ENCODE data around the gene PYROXD2.
"Not testable (repeated sequence)": the region's sequence is repeated elsewhere in the genome, so short reads cannot be mapped to it uniquely, and the experiment has no call there.

Gene PYROXD2

GRCh38 chr10:98354491-98354890 is 60.5 kb downstream of the PYROXD2 start:
- DNase-seq: no peak
- in situ Hi-C loops (cut with HindIII; ENCODE audit: low pct_ligation_motif_present, low pct_unique_long_range_greater_than_20kb, low sequenced_read_pairs): no loop called here

- in situ Hi-C loops (cut with HindIII; ENCODE audit: low pct_ligation_motif_present, low pct_unique_long_range_greater_than_20kb, low sequenced_read_pairs): no loop called here
- DNase-seq: no peak
These were observed 61.8 kb downstream of the PYROXD2 start for GRCh38 chr10:98353170-98353569.

GRCh38 chr10:98351831-98352402 is 63.1 kb downstream of the PYROXD2 start:
- in situ Hi-C loops (cut with HindIII; ENCODE audit: low pct_ligation_motif_present, low pct_unique_long_range_greater_than_20kb, low sequenced_read_pairs): no loop called here
- DNase-seq: no peak

DNA sequence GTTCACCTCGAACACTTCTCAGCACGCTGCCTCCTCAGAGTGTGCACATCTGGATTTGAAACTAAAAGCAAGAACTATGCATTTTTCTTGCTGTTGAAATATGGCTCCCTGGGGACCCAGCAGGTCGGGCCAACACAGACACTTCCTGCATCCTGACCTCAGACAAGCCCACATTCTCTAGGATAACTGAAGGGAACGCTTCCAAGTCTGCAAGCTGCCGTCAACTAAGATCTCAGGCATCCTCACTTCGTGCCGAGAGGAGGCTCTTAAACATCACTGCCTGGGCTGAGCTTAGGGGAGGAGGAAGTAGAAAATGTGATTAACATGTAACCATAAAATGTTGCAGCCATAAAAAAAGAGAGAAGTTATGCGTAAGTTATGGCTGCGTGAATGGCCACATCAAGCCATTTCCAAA is 65.5 kb downstream of the PYROXD2 start:
- in situ Hi-C loops (cut with HindIII; ENCODE audit: low pct_ligation_motif_present, low pct_unique_long_range_greater_than_20kb, low sequenced_read_pairs): no loop called here
- DNase-seq: no peak

GRCh38 chr10:98346847-98347246 is 68.1 kb downstream of the PYROXD2 start:
- DNase-seq: no peak
- in situ Hi-C loops (cut with HindIII; ENCODE audit: low pct_ligation_motif_present, low pct_unique_long_range_greater_than_20kb, low sequenced_read_pairs): no loop called here

GRCh38 chr10:98344589-98345038 is 70.4 kb downstream of the PYROXD2 start:
- no peak for DNase-seq

DNA sequence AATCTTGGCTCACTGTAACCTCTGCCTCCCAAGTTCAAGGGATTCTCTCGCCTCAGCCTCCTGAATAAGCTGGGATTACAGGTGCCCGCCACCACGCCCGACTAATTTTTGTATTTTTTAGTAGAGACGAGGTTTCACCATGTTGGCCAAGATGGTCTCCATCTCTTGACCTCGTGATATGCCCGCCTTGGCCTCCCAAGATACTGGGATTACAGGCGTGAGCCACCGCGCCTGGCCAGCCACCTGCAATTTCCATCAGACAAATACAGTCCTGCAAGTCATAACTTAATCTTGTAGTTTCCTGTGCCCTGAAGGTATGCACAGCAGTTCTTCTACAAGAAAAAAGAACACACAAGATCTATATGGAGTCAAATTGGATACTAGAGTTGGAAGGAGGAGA is 73.3 kb downstream of the PYROXD2 start:
- DNase-seq; in situ Hi-C loops (cut with HindIII; ENCODE audit: low pct_ligation_motif_present, low pct_unique_long_range_greater_than_20kb, low sequenced_read_pairs): not testable (repeated sequence)

More at GRCh38 chr10:98344589-98345038, 70.4 kb downstream of the PYROXD2 start:
- in situ Hi-C loops (cut with HindIII; ENCODE audit: low pct_ligation_motif_present, low pct_unique_long_range_greater_than_20kb, low sequenced_read_pairs): no loop called here

GRCh38 chr10:98340940-98341310 is 74.1 kb downstream of the PYROXD2 start:
- in situ Hi-C loops (cut with HindIII; ENCODE audit: low pct_ligation_motif_present, low pct_unique_long_range_greater_than_20kb, low sequenced_read_pairs): no loop called here
- DNase-seq: no peak

DNA sequence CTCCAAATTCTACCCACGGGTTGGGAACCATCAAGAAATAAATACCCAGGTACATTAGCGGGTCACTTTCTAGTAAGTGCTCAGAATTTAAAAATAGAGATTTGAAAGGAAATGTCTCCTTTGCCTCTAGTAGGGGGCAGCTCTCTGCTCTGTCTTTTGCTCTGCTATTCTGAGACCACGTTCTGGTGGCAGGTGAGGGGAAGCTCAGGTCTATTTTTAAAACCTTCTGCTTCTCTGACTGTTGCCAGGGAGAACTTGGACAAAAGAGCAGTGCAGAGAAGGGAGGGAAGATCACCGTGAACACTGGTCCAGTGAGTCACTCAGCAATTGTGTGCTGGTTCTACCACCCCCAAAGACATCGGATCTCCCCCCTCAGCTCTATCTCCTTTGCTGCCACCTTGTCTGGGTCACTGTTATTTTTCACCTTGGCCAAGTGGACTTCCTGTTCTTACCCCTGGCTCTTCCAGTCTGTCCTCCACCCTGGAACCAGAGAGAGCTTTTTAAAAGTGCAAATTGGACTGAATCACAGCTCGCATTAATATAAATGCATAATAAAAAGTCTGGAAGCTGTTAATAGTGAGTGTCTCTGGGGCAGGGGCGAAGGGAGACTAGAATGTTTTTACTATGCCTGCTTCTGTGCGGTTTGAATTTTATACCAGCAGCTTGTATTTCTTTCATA is 74.6 kb downstream of the PYROXD2 start:
- no peak for DNase-seq

DNA sequence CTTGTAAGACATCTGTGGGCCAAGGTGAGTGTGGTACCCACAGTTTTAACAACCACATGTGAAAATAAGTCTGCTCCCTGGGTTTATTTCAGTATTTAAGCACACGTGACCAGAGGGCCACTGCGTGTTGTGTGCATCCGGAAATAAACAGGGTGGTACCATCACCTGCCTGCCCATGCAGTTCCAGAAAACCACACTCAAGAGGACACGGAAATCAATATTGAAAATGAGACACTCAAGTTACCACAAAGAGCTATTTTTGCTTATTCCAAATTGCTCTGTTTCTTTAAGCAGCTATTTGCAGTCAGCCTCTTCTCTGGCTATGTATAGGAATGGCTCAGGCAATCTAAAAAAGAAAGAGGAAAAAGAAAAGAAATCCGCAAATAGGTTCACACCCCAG is 75.2 kb downstream of the PYROXD2 start:
- no peak for DNase-seq
- in situ Hi-C loops (cut with HindIII; ENCODE audit: low pct_ligation_motif_present, low pct_unique_long_range_greater_than_20kb, low sequenced_read_pairs): no loop called here

More for the DNA sequence above, 74.6 kb downstream of the PYROXD2 start:
- in situ Hi-C loops (cut with HindIII; ENCODE audit: low pct_ligation_motif_present, low pct_unique_long_range_greater_than_20kb, low sequenced_read_pairs): no loop called here

DNA sequence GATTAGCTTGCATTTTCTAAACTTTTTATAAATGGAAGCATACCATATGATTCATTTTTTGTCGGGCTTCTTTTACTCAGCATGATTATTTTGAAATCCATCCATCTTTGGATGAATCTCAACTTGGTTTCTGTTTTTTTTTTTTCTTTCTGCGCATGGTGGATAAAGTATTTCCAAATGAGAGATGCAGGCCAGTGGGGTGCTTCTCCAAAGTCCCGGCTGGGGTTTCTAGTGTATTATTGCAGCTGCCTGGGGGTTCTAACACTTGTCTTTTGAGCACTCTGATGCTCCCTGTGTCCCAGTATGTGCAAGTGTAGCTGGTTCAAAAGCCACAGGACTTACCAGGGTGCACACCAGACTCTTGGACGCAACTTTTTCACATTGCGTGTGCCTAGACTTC is 76.1 kb downstream of the PYROXD2 start:
- in situ Hi-C loops (cut with HindIII; ENCODE audit: low pct_ligation_motif_present, low pct_unique_long_range_greater_than_20kb, low sequenced_read_pairs): no loop called here
- DNase-seq: no peak

DNA sequence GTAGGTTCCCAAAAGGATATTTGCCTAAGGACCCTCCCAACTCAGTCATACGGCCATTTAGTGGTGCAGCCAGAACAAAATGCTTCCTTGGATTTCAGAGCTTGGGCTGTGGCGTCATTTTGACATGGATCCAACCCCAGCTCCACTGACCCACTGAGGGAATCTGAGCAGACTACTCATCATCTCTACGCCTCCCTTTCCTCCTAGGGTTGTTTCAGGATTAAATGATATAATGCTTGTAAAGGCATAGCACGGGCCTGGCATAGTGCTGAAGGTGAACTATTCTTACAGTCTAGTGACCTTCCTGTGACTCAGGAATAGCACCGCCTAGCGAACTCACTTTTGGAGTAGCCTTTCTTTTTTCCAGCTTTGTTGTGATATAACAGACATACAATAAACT is 76.7 kb downstream of the PYROXD2 start:
- DNase-seq: no peak
- in situ Hi-C loops (cut with HindIII; ENCODE audit: low pct_ligation_motif_present, low pct_unique_long_range_greater_than_20kb, low sequenced_read_pairs): no loop called here

DNA sequence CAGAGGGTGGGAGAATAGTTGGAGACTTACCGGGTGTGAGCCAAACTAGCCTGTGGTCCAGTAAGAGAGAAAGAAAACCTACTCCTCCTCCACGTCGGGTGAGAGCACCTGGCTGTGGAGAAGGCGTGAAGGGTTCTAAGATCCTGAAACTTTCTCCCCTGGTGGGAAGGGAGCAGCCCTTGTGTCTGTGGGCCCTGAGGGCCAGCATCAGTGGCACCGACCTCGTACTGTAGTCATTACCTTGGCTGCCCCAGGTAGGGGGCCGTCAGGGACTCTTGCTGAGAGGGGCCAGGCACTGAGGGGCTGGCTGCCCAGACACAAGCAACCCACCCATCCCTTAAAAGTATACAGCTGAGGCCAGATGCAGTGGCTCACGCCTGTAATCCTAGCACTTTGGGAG is 77.5 kb downstream of the PYROXD2 start:
- in situ Hi-C loops (cut with HindIII; ENCODE audit: low pct_ligation_motif_present, low pct_unique_long_range_greater_than_20kb, low sequenced_read_pairs): no loop called here

More for the DNA sequence above, 77.5 kb downstream of the PYROXD2 start:
- no peak for DNase-seq

Measured in ACHN (cell line).